NCI-H1048 (cell line): ENCODE results near the gene FAM83D.
A peak's percentile ranks its signal among the peaks of the same experiment; 100 is the strongest.
"Not testable (repeated sequence)": the region's sequence is repeated elsewhere in the genome, so short reads cannot be mapped to it uniquely, and the experiment has no call there.

Experiments
- DNase-seq: peaks from one replicate; lab custom pipeline; 2025; lab: John Stamatoyannopoulos, UW

Gene FAM83D

DNA sequence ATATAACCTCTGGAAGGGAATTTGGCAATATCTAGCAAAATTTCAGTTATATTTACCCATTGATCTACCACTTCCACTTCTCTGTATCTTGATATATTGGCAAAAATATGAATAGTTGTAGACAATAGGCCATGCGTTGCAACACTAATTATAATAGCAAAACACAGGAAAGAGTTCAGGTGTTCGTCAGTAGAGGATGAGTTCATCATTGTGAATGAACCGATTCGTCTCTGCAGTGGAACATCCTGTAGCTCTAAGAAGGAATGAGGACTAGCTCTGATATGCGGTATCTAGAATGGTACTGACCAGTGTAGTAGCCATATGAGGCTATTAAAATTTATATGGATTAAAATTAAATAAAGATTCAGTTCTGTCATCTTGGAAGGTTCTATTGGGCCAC is 8.3 kb downstream of the FAM83D start:
- DNase-seq, result no peak

DNA sequence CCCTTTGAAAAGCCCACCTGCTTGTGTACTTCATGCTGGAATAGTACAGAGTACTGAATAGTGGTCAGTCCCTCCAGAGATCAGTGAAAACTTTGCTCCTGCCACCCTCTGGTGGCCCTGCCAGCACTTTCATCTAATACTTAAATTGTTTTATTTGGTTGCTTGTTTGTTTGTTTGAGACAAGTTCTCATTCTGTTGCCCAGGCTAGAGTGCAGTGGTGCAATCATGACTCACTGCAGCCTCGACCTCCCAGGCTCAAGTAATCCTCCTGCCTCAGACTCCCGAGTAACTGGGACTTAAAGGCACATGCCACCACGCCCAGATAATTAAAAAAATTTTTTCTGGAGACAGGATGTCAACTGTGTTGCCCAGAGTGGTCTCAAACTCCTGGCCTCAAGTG is 9.1 kb downstream of the FAM83D start:
- DNase-seq, result no peak

DNA sequence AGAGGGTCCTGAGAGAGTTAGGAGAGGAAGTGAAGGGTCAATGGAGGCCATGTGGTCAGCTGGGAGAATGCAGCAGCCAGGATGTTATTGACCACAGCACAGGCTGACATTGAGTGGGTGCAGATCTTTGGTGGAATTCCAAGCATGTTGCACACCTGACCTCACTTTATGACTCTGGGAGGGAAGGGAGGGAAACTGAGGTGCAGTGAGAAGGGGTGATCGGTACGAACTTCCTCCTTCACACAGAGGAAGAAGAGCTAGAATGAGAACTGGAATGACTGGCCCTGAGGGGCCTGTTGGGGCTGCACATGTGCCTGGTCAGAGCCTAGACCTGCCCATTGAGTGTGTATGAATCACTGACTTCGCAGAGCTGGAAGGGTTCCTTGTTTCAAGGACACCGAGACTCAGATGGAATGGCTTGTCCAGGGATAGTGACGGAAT is 9.8 kb downstream of the FAM83D start:
- DNase-seq, result no peak

DNA sequence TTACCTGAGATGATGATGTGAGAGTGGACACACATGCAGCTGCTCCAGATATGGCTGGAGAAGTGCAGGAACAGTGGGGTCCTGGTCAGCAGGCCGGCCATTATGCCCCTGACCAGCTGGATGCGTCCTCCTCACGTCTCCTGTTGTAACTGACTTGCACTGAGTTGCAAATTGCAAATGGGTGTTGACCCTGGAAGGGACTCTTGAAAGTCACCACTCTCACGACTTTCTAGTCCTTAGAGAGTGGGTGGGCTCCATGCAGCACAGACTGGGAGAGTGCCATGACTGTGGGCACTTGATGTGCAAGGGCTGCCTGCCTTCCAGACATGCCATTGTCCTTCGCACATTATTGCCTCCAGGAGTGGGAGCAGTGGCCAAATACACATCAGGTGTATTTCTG is 10.8 kb downstream of the FAM83D start:
- DNase-seq, result no peak

DNA sequence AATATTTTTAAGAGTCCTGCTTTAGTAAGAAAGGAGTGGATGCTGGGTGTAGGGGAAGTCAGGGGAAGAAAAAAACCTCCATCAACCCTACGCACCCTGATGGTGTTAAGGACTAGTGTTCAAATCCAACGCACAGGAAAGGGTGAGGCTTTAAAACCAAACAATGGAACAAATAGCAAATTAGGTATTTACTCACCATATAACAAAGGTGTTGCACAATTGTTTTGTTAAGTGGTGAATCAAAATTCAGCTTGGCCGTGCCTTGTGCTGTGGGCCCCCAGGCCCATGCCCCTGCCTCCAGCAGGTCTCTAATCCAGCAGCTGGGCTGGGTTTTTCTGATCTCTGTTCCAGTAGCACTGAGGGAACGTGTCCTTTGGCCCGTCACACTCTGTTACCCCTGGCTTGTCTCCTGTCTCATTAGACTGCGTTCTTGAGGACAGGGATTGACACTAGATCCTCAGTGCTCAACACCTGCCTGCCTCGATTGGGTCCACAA is 11.8 kb downstream of the FAM83D start:
- DNase-seq, result no peak

DNA sequence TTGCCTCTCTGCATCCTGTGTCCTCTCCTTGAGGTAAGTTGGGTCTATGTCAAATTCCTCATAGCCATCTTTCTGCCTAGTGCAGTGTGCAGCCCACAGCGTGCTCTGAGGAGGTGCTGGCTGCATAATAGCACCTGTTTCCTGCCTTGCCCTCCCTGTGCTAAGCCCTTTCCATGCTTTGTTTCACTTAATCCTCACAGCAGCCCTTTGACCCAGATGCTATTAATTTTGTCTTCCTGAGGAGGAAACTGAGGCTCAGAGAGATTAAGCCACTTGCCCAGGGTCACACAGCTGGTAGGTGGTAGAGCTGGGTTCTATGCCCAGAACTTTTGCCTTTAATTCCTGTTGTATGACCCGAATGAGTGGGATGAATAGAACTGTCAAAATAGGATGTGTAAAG is 13.5 kb downstream of the FAM83D start:
- no peak for DNase-seq

DNA sequence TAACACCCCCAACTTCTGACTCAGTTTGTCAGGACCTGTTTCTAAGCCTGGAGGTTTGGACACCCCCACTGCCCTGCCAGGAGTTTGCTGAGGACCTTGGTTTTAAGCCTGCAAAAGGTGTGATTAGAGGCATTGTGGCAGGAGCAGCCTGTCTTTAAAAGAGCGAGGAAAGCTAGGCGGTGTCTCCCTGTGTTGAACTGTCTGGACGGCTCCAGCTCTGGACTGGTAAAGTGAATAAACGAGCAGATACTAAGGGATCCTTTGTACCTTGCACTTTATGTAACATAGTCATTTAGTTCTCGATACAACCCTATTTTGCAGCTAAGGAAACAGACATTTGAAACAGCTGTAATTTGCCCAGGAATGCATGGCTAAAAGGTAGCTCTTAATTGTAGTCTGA is 14.4 kb downstream of the FAM83D start:
- DNase-seq, result no peak

DNA sequence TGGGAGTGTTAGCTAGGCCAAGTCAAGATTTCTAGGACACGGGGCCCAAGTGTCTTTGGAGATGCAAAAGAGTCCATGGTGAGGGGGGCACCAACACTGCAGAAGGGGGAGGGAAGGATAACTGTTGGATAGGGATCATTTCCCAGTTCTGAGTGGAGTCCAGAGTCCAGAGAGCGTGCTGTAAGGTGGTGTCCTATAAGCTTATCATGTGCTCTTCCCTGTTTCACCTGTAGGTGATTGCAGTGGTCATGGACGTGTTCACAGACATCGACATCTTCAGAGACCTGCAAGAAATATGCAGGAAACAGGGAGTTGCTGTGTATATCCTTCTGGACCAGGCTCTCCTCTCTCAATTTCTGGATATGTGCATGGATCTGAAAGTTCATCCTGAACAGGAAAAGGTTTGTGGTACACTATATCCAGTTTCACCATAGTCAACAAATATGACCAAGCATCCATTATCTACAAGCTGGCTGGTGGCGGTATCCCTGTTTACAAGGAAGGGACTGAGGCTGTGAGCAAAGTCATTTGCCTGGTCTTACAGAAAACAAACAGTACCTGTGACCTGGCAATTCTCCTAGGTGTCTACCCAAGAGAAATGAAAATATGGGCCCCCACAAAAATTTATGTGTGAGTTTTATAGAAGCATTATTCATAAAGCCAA is 15.6 kb downstream of the FAM83D start:
- DNase-seq, result no peak

DNA sequence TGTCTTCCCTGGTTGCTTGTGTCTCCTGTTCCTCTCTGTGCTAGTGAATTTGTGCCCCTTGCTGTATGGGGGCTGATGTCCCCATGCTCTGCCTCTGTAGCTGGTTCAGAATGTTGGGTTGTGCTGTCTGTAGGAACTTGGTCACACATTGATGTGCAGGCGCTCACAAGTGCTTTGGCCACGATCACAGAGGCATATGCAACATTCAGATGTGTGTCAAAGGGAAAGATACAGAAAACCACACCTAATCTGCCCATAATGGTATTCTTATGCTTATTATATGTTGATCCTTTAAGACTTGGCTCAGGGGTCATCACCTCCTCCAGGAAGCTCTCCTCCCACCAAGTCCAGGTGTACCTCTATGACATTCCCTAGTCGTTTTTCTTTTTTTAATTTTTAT is 18.8 kb downstream of the FAM83D start:
- no peak for DNase-seq

DNA sequence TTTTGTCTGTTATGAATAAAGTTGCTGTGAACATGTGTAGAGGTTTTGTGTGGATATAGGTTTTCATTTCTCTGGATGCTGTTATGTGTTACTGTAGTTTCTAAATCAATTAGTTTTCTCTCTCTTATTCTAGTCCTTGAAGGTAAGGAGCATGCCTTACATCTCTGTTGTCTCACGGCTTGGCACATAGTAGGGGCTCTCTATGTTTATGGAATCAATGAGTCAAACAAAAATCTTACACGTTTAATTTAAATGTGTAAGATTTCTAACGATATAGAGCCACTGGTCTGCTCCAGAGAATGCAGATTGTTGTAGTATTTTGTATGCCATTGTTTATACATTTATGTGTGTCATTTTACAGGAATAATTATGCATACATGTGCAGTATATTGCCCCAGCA is 20.6 kb downstream of the FAM83D start:
- no peak for DNase-seq

DNA sequence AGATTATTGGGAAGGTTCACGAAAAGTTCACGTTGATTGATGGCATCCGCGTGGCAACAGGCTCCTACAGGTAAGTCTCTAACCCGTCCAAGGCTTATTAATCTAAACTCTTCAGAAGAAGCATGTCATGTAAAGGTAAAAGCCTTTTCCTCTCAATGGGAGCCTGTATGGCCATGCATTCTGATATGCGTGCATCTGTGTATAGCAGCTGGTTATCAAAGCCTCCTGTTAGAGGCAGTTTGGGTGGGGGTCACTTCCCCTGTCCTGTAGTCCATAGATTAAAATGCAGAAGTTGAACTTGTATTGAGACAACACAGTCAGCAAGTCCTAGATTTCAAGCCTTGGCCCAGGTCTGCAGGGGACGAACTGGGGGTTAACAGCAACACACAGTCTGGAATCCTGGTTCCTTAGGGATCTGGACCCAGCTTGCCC is 21.7 kb downstream of the FAM83D start:
- no peak for DNase-seq

DNA sequence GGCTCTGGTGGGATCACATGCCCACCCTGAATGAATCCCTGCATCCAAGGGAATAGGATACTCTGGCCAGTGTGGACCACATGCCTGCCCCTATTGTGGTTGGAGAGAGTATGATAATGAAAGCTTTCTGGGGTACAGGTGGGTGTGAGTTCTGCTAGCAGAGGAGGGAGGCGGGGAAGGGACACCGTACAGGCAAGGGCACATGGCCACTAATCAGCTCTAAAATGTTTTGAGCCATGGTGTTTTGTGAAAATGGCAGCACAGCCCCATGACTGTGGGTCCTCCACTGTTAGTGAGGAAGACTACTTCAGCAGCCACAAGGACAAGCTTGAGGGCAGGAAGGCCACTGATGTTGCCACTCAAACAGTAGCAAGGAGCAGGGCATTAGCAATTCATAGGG is 24.0 kb downstream of the FAM83D start:
- DNase-seq, result no peak

DNA sequence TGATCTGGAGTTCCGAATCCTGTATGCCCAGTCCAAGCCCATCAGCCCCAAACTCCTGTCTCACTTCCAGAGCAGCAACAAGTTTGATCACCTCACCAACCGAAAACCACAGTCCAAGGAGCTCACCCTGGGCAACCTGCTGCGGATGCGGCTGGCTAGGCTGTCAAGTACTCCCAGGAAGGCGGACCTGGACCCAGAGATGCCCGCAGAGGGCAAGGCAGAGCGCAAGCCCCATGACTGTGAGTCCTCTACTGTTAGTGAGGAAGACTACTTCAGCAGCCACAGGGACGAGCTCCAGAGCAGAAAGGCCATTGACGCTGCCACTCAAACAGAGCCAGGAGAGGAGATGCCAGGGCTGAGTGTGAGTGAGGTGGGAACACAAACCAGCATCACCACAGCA is 25.4 kb downstream of the FAM83D start:
- no peak for DNase-seq

DNA sequence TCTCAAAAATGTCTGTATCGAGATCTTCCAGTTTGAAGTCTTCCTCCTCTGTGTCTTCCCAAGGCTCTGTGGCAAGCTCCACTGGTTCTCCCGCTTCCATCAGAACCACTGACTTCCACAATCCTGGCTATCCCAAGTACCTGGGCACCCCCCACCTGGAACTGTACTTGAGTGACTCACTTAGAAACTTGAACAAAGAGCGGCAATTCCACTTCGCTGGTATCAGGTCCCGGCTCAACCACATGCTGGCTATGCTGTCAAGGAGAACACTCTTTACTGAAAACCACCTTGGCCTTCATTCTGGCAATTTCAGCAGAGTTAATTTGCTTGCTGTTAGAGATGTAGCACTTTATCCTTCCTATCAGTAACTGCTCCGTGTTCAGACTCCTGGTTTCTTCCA is 25.9 kb downstream of the FAM83D start:
- DNase-seq, result no peak

DNA sequence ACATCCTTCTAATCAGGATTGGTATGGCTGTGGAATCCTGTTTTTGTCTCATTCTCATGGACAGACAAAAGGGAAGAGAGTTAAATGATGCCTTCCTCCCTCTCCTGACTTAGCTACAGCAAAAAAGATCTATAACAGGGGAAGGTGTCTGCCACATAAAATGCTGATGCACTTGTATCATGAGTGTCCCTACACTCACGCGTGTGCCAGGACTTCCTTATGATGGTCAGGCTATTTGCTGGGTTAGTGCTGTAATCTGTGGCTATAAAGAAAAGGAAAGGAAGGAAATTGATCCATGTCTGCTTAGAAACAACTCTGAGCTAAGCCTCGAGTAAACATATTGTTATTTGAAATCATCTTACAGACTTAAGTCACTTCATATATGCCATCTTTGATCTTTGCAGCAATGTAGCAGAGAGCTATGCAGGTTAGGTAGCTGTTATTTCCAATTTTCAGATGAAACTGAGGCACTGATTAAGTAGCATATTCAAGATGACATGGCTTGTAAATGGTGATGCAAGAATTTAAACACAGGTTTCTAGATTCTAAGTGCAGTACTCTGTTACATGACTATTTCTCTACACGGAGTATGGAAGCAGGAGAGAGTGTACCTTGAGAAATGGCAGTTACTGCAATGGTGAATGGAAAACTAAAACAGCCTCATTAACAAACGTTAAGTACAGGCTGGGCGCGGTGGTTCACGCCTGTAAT is 27.6 kb downstream of the FAM83D start:
- no peak for DNase-seq

DNA sequence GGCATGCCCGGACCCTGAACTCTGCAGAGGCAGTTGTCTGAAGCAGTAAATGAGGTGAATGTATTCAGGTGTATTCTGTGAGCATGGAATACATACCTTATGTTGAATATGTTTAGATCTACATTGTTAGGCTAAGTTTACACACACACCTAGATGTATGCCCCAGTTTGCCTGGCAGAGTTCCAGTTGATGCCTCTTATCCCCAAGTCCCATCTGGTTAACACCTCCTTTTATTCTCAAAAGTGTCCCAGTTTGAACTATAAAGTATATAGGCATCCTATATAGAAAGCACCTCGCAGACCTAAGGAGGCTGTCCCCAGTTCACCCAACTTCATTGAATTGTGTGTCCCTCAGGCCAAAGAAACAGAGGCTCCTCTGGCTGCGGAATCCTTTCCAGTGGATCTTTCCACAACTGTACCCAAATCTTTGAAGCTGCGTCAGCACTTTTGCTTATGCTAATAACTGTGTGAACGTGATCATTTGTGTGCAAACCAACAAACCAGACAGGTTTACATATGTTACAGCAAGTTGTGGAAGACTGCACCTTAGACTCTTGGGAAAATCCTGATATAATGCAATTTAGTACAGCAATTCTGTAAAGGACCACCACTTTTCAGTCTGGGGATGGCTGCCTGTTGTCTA is 31.1 kb downstream of the FAM83D start:
- no peak for DNase-seq

DNA sequence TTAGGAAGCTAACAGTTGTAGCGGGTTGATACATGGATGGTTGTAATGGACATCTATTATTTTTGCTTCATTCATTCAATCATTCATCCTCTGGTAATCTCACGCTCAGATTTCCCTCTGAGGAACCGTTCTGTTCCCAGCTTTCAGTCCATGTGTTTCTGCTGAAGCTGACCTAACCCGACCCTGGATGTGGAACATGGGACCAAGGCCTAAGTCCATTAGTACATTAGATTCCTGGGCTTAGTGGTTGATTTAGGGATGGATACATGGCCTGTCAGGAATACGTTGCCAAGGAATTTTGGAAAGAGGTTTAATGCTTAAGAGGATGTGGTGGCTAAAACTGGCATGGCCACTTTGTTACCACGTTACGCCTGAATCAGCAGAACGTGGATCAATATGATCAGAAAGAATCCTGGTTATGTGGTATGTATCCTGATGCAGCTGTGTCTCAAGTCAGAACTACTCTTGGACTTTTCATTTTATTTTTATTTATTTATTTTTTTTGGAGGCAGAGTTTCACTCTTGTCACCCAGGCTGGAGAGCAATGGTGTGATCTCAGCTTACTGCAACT is 31.8 kb downstream of the FAM83D start:
- DNase-seq, result no peak

DNA sequence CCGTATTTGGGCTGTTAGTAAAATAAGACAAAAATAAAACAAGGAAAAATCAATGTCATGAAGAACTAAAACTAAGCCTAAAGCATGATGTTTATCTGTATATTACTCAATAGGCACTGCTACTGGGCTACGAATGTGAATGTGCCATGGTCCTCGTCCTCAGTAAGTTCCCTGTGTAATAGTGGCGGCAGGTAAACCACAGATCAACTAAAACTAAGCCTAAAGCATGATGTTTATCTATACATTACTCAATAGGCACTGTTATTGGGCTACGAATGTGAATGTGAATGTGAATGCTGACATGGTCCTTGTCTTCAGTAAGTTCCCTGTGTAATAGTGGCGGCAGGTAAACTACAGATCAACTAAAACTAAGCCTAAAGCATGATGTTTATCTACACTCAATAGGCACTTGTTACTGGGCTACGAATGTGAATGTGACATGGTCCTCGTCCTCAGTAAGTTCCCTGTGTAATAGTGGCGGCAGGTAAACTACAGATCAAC is 34.0 kb downstream of the FAM83D start:
- not testable (repeated sequence) for DNase-seq

DNA sequence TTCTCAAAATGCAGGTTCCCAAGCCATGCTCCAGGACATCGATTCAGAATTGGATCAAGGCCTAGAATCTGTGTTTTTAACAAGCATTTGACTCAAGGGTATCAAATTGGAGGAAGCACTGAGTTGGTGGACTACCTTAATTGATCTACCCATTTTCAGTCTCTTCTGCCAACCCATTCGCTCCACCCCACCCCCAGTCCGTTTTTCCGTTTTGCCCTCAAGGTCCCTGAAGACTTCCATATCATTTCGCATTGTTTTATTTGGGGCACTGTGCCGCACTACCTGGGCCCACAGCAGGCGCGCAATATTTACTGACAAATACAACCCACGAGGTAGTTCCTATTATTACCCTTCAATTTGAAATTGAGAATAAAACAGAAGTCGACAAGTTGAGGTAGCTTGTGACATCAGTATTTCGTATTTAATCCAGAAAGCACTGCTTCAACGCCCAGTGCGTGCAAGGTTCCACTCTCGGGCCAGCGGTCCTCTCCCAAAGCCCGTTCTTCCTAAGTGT is 35.4 kb downstream of the FAM83D start:
- no peak for DNase-seq

DNA sequence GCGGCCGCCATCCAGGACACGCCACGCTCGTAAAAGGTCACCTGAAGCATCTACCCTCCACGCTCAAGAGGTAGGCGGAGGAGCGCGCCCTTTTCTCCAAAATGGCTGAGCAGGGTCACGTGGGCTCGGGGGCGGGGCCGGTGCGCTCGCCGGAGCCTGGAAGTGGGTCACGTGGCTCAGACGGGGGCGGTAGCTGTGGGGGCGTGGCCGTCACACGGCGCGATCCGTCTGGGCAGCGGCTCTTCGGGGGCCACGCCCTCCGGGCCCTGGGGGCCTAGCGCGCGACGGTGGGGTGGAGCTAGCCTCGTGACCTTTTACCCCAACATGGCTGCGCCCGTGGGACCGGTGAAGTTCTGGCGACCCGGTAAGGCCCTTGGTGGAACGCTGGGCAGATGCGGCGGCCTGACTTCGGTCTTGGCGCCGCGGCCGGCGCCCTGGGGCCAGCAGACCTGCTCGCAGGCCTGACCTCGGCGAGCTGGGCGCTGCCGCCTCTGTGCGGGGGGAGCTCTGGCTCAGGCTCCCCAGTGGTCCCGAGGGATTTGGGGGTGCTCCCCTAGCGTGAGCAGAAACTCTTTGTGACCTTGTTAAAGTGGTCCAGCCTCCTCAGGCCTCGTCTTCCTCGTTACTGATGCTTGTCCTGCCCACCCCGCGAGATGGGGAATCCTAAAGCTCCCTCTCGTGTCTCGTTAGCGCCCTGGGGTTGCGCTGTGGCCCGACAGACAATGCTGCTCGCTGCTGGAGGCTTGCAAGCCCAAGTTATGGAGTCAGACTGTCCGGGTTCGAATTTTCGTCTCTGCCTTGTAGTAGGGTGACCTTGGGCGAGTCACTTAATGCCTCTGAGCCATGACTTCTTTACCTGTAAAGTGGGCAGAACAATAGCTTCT is 36.1 kb downstream of the FAM83D start, which contains the start of gene DHX35:
Gene DHX35, plus strand, starts transcription at position 301 of the 884 bp plus-strand sequence. Its CDS starts 24 bp downstream, at position 325.
- peak; percentile 90 for DNase-seq

DNA sequence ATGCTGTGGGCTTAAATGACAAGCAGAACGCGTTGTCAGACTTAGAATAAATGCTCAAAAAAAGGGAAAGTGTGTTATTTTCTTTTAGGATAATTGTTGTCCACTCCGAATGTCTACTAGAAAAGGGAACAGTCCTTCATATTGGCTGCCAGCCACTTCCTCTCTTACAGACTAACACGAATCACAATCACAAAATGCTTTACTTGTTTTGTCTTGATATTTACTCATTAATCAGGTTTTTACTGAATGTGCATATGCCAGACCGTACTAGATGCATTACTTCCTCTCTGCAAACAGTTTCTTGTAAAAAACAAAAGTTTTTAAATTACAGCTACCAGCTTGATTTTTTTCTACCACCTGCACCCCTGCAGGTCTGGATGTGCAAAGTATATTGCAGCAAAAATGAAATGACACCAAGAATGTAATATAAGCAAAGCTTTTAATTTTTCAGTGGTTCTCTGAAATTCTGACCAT is 36.7 kb downstream of the FAM83D start:
- no peak for DNase-seq
